GM12875 (cell line): Measurements from ENCODE around the gene LRRC4C.

Experiments used
- H3K4me3 ChIP-seq: one replicate; pipeline ENCODE4 v1.5.1; 2011; ENCODE audit warnings: low read depth, low read length, control low read depth
- CTCF ChIP-seq: IDR thresholded peaks from 2 replicates; pipeline ENCODE4 v1.5.1; 2011; ENCODE audit warnings: low read depth, mild to moderate bottlenecking, control low read depth, inconsistent platforms, low read length, moderate library complexity, borderline replicate concordance; ENCODE audit not compliant: insufficient read depth

LRRC4C gene

GRCh38 chr11:40188848-40189247, 1270.6 kb downstream of the LRRC4C start:
- no peak for TF ChIP-seq CTCF
- H3K4me3 ChIP-seq, result no peak overlapping the region

GRCh38 chr11:40187295-40187694, 1272.2 kb downstream of the LRRC4C start:
- H3K4me3 ChIP-seq, result no peak overlapping the region
- TF ChIP-seq CTCF, result no peak

GRCh38 chr11:40186437-40187263, 1272.8 kb downstream of the LRRC4C start:
- no peak for TF ChIP-seq CTCF
- H3K4me3 ChIP-seq, result no peak overlapping the region

GRCh38 chr11:40185793-40186192, 1273.7 kb downstream of the LRRC4C start:
- no peak for TF ChIP-seq CTCF
- H3K4me3 ChIP-seq, result no peak overlapping the region

- no peak for TF ChIP-seq CTCF
- no peak overlapping the region for H3K4me3 ChIP-seq
Observed at GRCh38 chr11:40183073-40184064, 1276.1 kb downstream of the LRRC4C start.

- TF ChIP-seq CTCF, result no peak
- H3K4me3 ChIP-seq, result no peak overlapping the region
Observed at GRCh38 chr11:40179541-40179940, 1279.9 kb downstream of the LRRC4C start.
